Mesothelial cell of epicardium (in vitro differentiated cells): ENCODE data around the gene PTPRG. TPM values are rescaled to one million over a fixed set of nuclear protein-coding genes. Genes with fewer than 3 reads are reported as not detected.
A peak's percentile ranks its signal among the peaks of the same experiment; 100 is the strongest.

ENCODE experiments used
- DNase-seq, 2 experiments: peaks; one replicate each; pipeline ENCODE4 v3.0.0; 2021; ENCODE audit warnings: low spot score in 2 of 2; ENCODE audit not compliant: unreplicated experiment in 2 of 2
- H3K27ac Mint-ChIP-seq: 2 replicates; pipeline ENCODE4 v1.8.0; 2021; ENCODE audit warnings: mixed read lengths
- H3K27me3 Mint-ChIP-seq: 2 replicates; pipeline ENCODE4 v1.8.0; 2021; ENCODE audit warnings: low read depth, mixed read lengths
- H3K36me3 Mint-ChIP-seq: 2 replicates; pipeline ENCODE4 v1.8.0; 2021; ENCODE audit warnings: mixed read lengths
- H3K4me1 Mint-ChIP-seq: 2 replicates; pipeline ENCODE4 v1.8.0; 2021; ENCODE audit warnings: mixed read lengths
- H3K4me3 Mint-ChIP-seq: 2 replicates; pipeline ENCODE4 v1.8.0; 2021; ENCODE audit warnings: mild to moderate bottlenecking, moderate library complexity, mixed read lengths
- H3K9me3 Mint-ChIP-seq: 2 replicates; pipeline ENCODE4 v1.8.0; 2021; ENCODE audit warnings: mixed read lengths
- CTCF ChIP-seq: fragments of 200-600 bp; sonication (generic); IDR thresholded peaks from one replicate; pipeline ENCODE4 v1.5.0; 2021; ENCODE audit warnings: antibody characterized with exemption; ENCODE audit not compliant: unreplicated experiment
- total RNA-seq: library from RNA; stranded (reverse); gene quantifications from 3 replicates; pipeline ENCODE4 v1.2.1, GENCODE V29; 2021

The PTPRG gene
- total RNA-seq, 1 donor from 2014 or later = 40.4 TPM

- DNase-seq = no peak
- H3K27ac Mint-ChIP-seq = no peak overlapping the region
- TF ChIP-seq CTCF = no peak
- peaks cover 26% of the 10 kb centered on the region for H3K4me1 Mint-ChIP-seq
- no peaks in the 10 kb centered on the region for H3K9me3 Mint-ChIP-seq
- H3K27me3 Mint-ChIP-seq = no peaks in the 10 kb centered on the region
- H3K4me3 Mint-ChIP-seq = no peak overlapping the region
- no peaks in the 10 kb centered on the region for H3K36me3 Mint-ChIP-seq
Measured at GRCh38 chr3:62098646-62099365, 537.4 kb downstream of the PTPRG start.

- Mint-ChIP-seq H3K9me3 (no peaks in the 10 kb centered on the region), H3K36me3 (no peaks in the 10 kb centered on the region), H3K27me3 (no peaks in the 10 kb centered on the region), H3K27ac (peak overlapping the region; percentile 23), H3K4me3 (no peak overlapping the region), H3K4me1 (peaks cover 30% of the 10 kb centered on the region)
- no peak for TF ChIP-seq CTCF
- DNase-seq = no peak
Measured at GRCh38 chr3:62100282-62100989, 539.1 kb downstream of the PTPRG start.

- H3K36me3 Mint-ChIP-seq = no peaks in the 10 kb centered on the region
Measured at GRCh38 chr3:62101488-62101887, 540.1 kb downstream of the PTPRG start.

GRCh38 chr3:62103531-62103930 is 542.2 kb downstream of the PTPRG start:
- Mint-ChIP-seq H3K36me3 (peaks cover 1% of the 10 kb centered on the region), H3K27me3 (no peaks in the 10 kb centered on the region), H3K27ac (no peak overlapping the region), H3K9me3 (peaks cover 5% of the 10 kb centered on the region), H3K4me3 (no peak overlapping the region), H3K4me1 (peaks cover 27% of the 10 kb centered on the region)
- TF ChIP-seq CTCF = no peak
- no peak for DNase-seq

More at GRCh38 chr3:62101488-62101887, 540.1 kb downstream of the PTPRG start:
- no peak for DNase-seq
- no peaks in the 10 kb centered on the region for H3K27me3 Mint-ChIP-seq
- peaks cover 27% of the 10 kb centered on the region for H3K4me1 Mint-ChIP-seq
- H3K27ac Mint-ChIP-seq = peak overlapping the region; percentile 0
- H3K9me3 Mint-ChIP-seq = no peaks in the 10 kb centered on the region
- TF ChIP-seq CTCF = no peak
- H3K4me3 Mint-ChIP-seq = no peak overlapping the region

- no peak for DNase-seq
- Mint-ChIP-seq H3K36me3 (peaks cover 13% of the 10 kb centered on the region), H3K27ac (no peak overlapping the region), H3K9me3 (peaks cover 21% of the 10 kb centered on the region), H3K4me3 (no peak overlapping the region), H3K27me3 (no peaks in the 10 kb centered on the region), H3K4me1 (peaks cover under 1% of the 10 kb centered on the region)
- TF ChIP-seq CTCF = no peak
Measured at GRCh38 chr3:62109534-62109933, 548.2 kb downstream of the PTPRG start.
